HepG2 (cell line): ENCODE results near the gene NSD2.

Experiments used
- BCL6 ChIP-seq: IDR thresholded peaks from 2 replicates; pipeline ENCODE4 v1.6.1; 2016; ENCODE audit warnings: missing genetic modification reagents, missing compliant biosample characterization
- EEA1 ChIP-seq: sonication (generic); formaldehyde crosslinking; IDR thresholded peaks from 2 replicates; pipeline ENCODE4 v1.5.1; 2020; ENCODE audit warnings: mild to moderate bottlenecking, missing genetic modification reagents, borderline replicate concordance
- ESRRA ChIP-seq: sonication (generic); formaldehyde crosslinking; IDR thresholded peaks from 2 replicates; pipeline ENCODE4 v1.5.1; 2020; ENCODE audit warnings: mild to moderate bottlenecking, low read depth, missing genetic modification reagents
- ZBTB14 ChIP-seq: sonication (generic); formaldehyde crosslinking; IDR thresholded peaks from 2 replicates; pipeline ENCODE4 v1.4.0; 2020; ENCODE audit warnings: missing genetic modification reagents
- ZNF253 ChIP-seq: sonication (generic); formaldehyde crosslinking; IDR thresholded peaks from 2 replicates; pipeline ENCODE4 v1.8.0; 2022; ENCODE audit warnings: mild to moderate bottlenecking, missing genetic modification reagents, borderline replicate concordance
- ZNF780A ChIP-seq: sonication (generic); formaldehyde crosslinking; IDR thresholded peaks from 2 replicates; pipeline ENCODE4 v1.8.0; 2022; ENCODE audit warnings: mild to moderate bottlenecking, missing genetic modification reagents, moderate library complexity
- TF ChIP-seq, protein P1 (sequence below): sonication (generic); formaldehyde crosslinking; IDR thresholded peaks from 2 replicates; pipeline ENCODE4 v1.5.0; 2020; ENCODE audit warnings: mild to moderate bottlenecking, missing genetic modification reagents, moderate library complexity

DNA sequence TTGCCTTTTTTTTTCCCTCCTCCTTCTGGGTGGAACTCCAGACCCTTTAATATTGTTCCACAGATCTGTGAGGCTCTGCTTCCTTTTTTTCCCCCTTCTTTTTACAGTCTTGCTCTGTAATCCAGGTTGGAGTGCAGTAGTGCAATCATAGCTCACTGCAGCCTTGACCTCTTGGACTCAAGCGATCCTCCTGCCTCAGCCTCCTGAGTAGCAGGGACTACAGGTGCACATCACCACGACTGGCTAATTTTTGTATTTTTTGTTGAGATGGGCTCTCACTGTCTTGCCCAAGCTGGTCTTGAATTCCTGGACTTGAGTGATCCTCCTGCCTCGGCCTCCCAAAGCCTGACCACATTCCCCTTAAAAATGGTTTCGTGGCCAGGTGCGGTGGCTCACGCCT is 26.8 kb downstream of the NSD2 start:
- TF ChIP-seq ZNF253 (CRISPR knock-in tag) (no peak), BCL6 (no peak), EEA1 (no peak), ZNF780A (CRISPR knock-in tag) (no peak), ZBTB14 (CRISPR knock-in tag) (no peak), ESRRA (CRISPR knock-in tag) (no peak)
- TF ChIP-seq, protein P1, sequence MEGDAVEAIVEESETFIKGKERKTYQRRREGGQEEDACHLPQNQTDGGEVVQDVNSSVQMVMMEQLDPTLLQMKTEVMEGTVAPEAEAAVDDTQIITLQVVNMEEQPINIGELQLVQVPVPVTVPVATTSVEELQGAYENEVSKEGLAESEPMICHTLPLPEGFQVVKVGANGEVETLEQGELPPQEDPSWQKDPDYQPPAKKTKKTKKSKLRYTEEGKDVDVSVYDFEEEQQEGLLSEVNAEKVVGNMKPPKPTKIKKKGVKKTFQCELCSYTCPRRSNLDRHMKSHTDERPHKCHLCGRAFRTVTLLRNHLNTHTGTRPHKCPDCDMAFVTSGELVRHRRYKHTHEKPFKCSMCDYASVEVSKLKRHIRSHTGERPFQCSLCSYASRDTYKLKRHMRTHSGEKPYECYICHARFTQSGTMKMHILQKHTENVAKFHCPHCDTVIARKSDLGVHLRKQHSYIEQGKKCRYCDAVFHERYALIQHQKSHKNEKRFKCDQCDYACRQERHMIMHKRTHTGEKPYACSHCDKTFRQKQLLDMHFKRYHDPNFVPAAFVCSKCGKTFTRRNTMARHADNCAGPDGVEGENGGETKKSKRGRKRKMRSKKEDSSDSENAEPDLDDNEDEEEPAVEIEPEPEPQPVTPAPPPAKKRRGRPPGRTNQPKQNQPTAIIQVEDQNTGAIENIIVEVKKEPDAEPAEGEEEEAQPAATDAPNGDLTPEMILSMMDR (CRISPR knock-in tag), result no peak
